Right atrium auricular region (tissue), 2 donors: ENCODE measurements around the gene ZNF212. TPM values are rescaled to one million over a fixed set of nuclear protein-coding genes. Genes with fewer than 3 reads are reported as not detected.

Experiments used
- DNase-seq: peaks from one replicate; pipeline ENCODE4 v3.0.0-alpha.2; 2019; ENCODE audit warnings: low spot score
- H3K27ac ChIP-seq, 2 donors: fragments of 200-600 bp; sonication (generic); 1 replicate in 1 of 2; 2 replicates in 1 of 2; pipeline ENCODE4 v1.5.1; 2016 to 2019
- H3K27me3 ChIP-seq, 2 donors: fragments of 200-600 bp; sonication (generic); one replicate each; pipeline versions ENCODE4 v1.5.1 to v1.6.0; 2017 to 2019
- H3K36me3 ChIP-seq: fragments of 200-600 bp; sonication (generic); one replicate; pipeline ENCODE4 v1.5.1; 2016
- H3K4me1 ChIP-seq, 2 donors: fragments of 200-600 bp; sonication (generic); one replicate each; pipeline versions ENCODE4 v1.5.1 to v1.6.0; 2017 to 2019
- H3K4me3 ChIP-seq, 2 donors: fragments of 200-600 bp; sonication (generic); 1 replicate in 1 of 2; 2 replicates in 1 of 2; pipeline ENCODE4 v1.5.1; 2017 to 2019; ENCODE audit warnings: mild to moderate bottlenecking in 1 of 2, moderate library complexity in 1 of 2
- H3K9me3 ChIP-seq, 2 donors: fragments of 200-600 bp; sonication (generic); one replicate each; pipeline ENCODE4 v1.5.1; 2019
- CTCF ChIP-seq, 2 donors: fragments of 200-600 bp; sonication (generic); IDR thresholded peaks; one replicate each; pipeline ENCODE4 v1.5.1; 2019; ENCODE audit warnings: antibody characterized with exemption in 2 of 2
- total RNA-seq, 2 donors: library from RNA; depleted of rRNA; stranded (reverse); fragments of >200 nt; gene quantifications; one replicate each; pipeline ENCODE4 v1.1.0, GENCODE V29; 2016

Gene ZNF212
- total RNA-seq, 2 donors from 2014 or later, result 2.5 to 3.0 TPM

DNA sequence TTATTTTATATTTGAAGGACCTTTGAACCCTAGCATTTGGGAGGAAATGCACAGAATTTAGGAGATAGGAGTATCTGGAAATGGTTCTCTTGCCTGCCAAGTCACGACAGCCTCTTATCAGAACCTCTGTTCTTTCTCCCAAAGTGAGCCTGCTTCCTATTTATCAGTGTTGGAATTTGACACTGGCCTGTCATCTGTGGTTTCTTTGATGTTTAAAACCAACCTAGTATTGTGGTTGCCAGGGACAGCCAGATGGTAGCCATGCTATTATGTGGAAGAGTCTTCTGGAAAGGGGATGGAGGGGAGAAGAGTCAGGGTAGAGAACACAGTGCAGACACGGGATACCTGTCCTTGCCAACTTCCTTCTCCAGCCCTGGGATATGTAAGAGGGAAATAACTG lies 23.0 kb upstream of the ZNF212 start:
- Histone ChIP-seq H3K27ac (no peak overlapping the region), H3K9me3 (no peaks in the 10 kb centered on the region), H3K4me3 (no peak overlapping the region), H3K36me3 (peaks cover 96% of the 10 kb centered on the region), H3K27me3 (no peaks in the 10 kb centered on the region), H3K4me1 (no peaks in the 10 kb centered on the region)
- TF ChIP-seq CTCF (IDR thresholded peaks at IDR 0.05), result no peak
- DNase-seq, result no peak

DNA sequence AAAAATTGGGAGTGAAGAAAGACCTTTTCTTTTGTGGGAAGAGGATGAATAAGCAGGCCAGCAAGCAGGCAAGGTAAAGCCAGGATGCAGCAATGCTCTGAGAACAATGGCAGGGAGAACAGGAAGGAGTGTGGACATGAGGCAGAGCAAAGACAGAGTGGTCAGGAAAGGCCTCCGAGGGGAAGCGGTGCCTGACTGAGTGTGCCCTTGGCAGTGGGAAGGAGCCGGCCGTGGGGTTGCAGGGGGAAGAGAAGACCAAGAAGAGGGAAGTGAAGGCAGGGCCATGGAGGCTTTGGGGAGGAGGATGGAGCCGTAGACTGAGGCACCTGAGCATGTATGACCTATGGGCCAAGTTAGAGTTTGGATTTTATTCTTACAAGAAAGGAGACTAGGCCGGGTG lies 21.9 kb upstream of the ZNF212 start:
- Histone ChIP-seq H3K27ac (no peak overlapping the region), H3K4me1 (no peaks in the 10 kb centered on the region), H3K4me3 (no peak overlapping the region), H3K27me3 (no peaks in the 10 kb centered on the region), H3K36me3 (peaks cover 87% of the 10 kb centered on the region), H3K9me3 (no peaks in the 10 kb centered on the region)
- no peak for DNase-seq
- TF ChIP-seq CTCF (IDR thresholded peaks at IDR 0.05), result no peak

GRCh38 chr7:149218469-149219420 lies 20.7 kb upstream of the ZNF212 start:
- no peaks in the 10 kb centered on the region for H3K4me1 ChIP-seq
- no peak for DNase-seq
- peaks cover 75% of the 10 kb centered on the region for H3K36me3 ChIP-seq
- no peak overlapping the region for H3K27ac ChIP-seq
- no peaks in the 10 kb centered on the region for H3K27me3 ChIP-seq
- no peak for TF ChIP-seq CTCF (IDR thresholded peaks at IDR 0.05)
- no peak overlapping the region for H3K4me3 ChIP-seq
- H3K9me3 ChIP-seq, result no peaks in the 10 kb centered on the region

- Histone ChIP-seq H3K9me3 (no peaks in the 10 kb centered on the region), H3K4me1 (no peaks in the 10 kb centered on the region), H3K27ac (no peak overlapping the region), H3K4me3 (no peak overlapping the region), H3K36me3 (peaks cover 70% of the 10 kb centered on the region), H3K27me3 (no peaks in the 10 kb centered on the region)
- TF ChIP-seq CTCF (IDR thresholded peaks at IDR 0.05), result no peak
- no peak for DNase-seq
Observed at GRCh38 chr7:149220534-149220933, 18.9 kb upstream of the ZNF212 start.

GRCh38 chr7:149223176-149223575 lies 16.3 kb upstream of the ZNF212 start:
- no peak for TF ChIP-seq CTCF (IDR thresholded peaks at IDR 0.05)
- H3K36me3 ChIP-seq, result peaks cover 45% of the 10 kb centered on the region

More at GRCh38 chr7:149223176-149223575, 16.3 kb upstream of the ZNF212 start:
- Histone ChIP-seq H3K9me3 (no peaks in the 10 kb centered on the region), H3K4me1 (no peaks in the 10 kb centered on the region), H3K27me3 (no peaks in the 10 kb centered on the region), H3K27ac (no peak overlapping the region), H3K4me3 (no peak overlapping the region)
- DNase-seq, result no peak
